ENCODE data around the gene GAPDHS. TPM values are rescaled to one million over a fixed set of nuclear protein-coding genes. Genes with fewer than 3 reads are reported as not detected.

The GAPDHS gene
- total RNA-seq (not detected), polyA plus RNA-seq (not detected)
- long read RNA-seq, donor 1: 0 reads
- long read RNA-seq, donor 2: 0 reads
- long read RNA-seq, donor 3: 0 reads
- long read RNA-seq, donor 4: 0 reads
- long read RNA-seq, donor 5: 0 reads
- long read RNA-seq, donor 6: 0 reads
- long read RNA-seq, donor 7: 0 reads
- long read RNA-seq, donor 8: 0 reads
- long read RNA-seq, donor 9: 0 reads
- long read RNA-seq, donor 10: 0 reads

DNA sequence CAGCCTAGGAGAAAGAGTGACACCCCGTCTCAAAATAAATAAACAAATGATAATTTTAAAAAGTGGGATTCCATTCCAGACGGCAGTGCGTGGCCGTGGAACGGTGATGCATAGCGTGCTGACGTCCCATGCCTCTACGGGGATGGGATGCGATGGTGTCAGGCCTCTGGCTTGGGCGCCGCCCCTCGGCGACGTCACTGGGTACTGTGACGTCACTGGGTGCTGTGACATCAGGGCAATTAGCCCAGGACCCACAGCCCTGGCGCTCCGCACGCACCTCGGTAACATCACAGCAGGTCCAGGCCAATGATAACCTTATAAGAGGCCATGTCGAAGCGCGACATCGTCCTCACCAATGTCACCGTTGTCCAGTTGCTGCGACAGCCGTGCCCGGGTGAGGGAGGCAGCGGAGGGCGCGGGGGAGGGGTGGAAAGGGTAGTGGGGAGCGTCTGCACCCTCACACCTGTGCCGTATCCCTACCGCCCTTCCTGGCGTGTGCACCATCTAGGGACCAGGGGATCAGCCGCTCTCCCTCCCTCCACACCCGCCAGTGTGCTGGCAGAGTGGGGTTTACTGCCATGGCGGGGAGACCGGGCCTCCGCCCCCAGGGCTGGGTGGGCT lies at the start of gene GAPDHS:
TSS of gene GAPDHS (plus strand) at position 256 of the 621 bp plus-strand sequence. CDS start at position 328, 72 bp downstream.
- Histone ChIP-seq H3K27ac (no peak within 1 kb of the TSS), H3K4me3 (peak within 1 kb of the TSS in 1 of 4 donors; percentile 7), H3K9me3 (no peaks in the 10 kb centered on the region), H3K4me1 (peaks cover 0 to 15% (median 12%) of the 10 kb centered on the region in 4 donors), H3K36me3 (no peaks in the 10 kb centered on the region), H3K27me3 (peaks cover 0 to 80% (median 45%) of the 10 kb centered on the region in 3 donors)
- TF ChIP-seq, protein P1, sequence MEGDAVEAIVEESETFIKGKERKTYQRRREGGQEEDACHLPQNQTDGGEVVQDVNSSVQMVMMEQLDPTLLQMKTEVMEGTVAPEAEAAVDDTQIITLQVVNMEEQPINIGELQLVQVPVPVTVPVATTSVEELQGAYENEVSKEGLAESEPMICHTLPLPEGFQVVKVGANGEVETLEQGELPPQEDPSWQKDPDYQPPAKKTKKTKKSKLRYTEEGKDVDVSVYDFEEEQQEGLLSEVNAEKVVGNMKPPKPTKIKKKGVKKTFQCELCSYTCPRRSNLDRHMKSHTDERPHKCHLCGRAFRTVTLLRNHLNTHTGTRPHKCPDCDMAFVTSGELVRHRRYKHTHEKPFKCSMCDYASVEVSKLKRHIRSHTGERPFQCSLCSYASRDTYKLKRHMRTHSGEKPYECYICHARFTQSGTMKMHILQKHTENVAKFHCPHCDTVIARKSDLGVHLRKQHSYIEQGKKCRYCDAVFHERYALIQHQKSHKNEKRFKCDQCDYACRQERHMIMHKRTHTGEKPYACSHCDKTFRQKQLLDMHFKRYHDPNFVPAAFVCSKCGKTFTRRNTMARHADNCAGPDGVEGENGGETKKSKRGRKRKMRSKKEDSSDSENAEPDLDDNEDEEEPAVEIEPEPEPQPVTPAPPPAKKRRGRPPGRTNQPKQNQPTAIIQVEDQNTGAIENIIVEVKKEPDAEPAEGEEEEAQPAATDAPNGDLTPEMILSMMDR (IDR thresholded peaks at IDR 0.05): no peak
- TF ChIP-seq POLR2AphosphoS5 (IDR thresholded peaks at IDR 0.05) (no peak), POLR2A (IDR thresholded peaks at IDR 0.05) (no peak), EP300 (IDR thresholded peaks at IDR 0.05) (no peak)
- 33 to 56% (median 38%) methylated on average over 27 to 39 of the region's 39 CpGs for WGBS, 5 donors
- no peak for DNase-seq
- intact Hi-C loops (cut with DNase I; ENCODE audit: low total_unique reads): no loop called here

DNA sequence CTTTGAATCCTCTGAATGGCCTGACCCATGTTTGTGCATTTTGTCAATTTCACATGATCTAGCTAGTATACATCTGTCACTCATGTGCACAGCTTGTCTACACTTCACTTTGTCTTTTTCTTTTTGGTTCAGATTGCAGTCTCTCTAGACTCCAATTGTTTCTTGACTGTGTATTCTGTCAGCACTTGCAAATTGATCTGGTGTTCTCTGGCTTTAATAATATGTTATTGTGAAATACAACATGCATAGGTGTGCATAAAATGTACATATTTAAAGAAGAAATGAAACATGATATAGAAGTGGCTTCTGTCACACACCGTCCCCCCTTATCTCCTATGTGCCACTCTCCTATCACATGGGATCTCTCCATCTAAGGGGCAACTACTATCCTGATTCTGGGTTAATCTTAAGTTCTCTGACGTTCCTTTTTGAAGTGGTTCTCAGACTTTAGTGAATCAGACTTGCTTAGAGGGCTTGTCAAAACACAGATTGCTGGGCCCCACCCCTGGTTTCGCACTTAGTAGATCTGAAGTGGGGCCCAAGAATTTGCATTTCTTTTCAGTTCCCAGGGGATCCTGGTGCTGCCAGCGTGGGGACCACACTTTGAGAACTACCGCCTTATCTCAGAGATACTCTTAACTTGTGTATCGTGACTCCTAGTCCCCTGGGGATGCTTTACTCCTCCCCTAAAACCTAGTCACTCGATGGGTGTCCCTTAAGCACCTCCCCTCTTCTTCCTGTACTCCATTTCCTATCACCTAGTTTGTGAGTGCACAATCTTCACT lies 48.8 kb upstream of the GAPDHS start:
- no peak for DNase-seq
- no peak overlapping the region for H3K4me3 ChIP-seq
- TF ChIP-seq, protein P1 (IDR thresholded peaks at IDR 0.05): no peak
- TF ChIP-seq POLR2AphosphoS5 (IDR thresholded peaks at IDR 0.05): no peak
- TF ChIP-seq EP300 (IDR thresholded peaks at IDR 0.05): no peak
- intact Hi-C loops (cut with DNase I; ENCODE audit: low total_unique reads): no loop called here
- no peaks in the 10 kb centered on the region for H3K27me3 ChIP-seq
- peaks cover 6 to 18% (median 13%) of the 10 kb centered on the region in 4 donors for H3K4me1 ChIP-seq
- 71 to 78% (median 75%) methylated on average over 7 of the region's 7 CpGs for WGBS, 5 donors
- no peaks in the 10 kb centered on the region for H3K36me3 ChIP-seq
- no peaks in the 10 kb centered on the region for H3K9me3 ChIP-seq
- H3K27ac ChIP-seq: no peak overlapping the region

DNA sequence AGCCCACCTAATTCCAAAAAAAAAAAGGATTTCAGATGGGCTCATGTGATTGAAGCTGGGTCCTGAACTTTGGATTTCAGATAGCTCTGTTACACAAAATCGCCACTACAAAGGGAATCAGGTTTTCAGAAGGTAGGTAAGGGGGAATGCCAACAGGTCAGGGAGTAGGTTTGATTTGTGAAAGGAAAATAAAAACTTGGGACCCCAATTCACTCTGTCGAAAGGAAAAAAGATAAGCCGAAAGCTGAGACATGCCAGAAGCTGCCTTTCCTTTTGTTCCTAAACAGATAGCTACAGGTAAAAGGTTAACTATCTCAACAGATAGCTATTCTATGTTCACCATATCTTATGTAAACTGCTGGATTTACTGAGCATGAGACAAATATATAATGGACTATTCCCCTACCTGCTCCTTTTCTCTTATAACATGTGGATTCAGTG lies 47.0 kb upstream of the GAPDHS start:
- Histone ChIP-seq H3K27ac (no peak overlapping the region), H3K4me1 (peaks cover 6 to 17% (median 13%) of the 10 kb centered on the region in 4 donors), H3K4me3 (no peak overlapping the region), H3K27me3 (peaks cover 0 to 7% (median 0%) of the 10 kb centered on the region in 3 donors), H3K36me3 (no peaks in the 10 kb centered on the region), H3K9me3 (no peaks in the 10 kb centered on the region)
- TF ChIP-seq, protein P1 (IDR thresholded peaks at IDR 0.05): no peak
- TF ChIP-seq POLR2A (IDR thresholded peaks at IDR 0.05): no peak
- no peak for TF ChIP-seq POLR2AphosphoS5 (IDR thresholded peaks at IDR 0.05)
- no peak for TF ChIP-seq EP300 (IDR thresholded peaks at IDR 0.05)
- 38 to 55% (median 45%) methylated on average over 3 of the region's 3 CpGs for WGBS, 5 donors
- intact Hi-C loops (cut with DNase I; ENCODE audit: low total_unique reads): no loop called here
- DNase-seq: no peak

DNA sequence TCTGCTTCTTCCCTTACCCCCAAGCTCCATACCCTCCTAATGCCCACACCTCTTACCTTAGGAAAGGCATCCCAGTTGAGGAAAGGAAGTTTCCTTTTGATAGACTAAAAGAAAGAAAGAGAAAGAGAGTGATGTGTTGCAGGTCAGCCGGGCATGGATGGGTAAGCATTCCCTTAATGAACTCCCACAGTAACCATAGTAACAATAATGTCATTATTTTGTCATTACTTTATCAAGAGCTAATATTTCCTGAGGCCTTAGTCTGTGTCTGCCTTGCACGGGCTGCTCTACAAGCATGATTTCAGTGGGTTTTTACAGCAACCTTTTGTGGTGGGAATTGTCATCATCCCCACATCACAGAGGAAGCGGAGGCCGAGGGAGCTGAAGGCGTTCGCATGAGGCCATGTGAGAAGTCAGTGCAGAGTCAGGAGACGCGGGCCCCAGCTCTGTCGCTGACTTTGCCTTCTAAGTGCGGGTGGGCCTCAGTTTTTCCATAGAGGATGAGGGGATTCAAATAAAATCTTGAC lies 45.5 kb upstream of the GAPDHS start:
- H3K27me3 ChIP-seq: peaks cover 0 to 19% (median 0%) of the 10 kb centered on the region in 3 donors
- no peak overlapping the region for H3K27ac ChIP-seq
- no peak overlapping the region for H3K4me3 ChIP-seq
- TF ChIP-seq, protein P1 (IDR thresholded peaks at IDR 0.05): no peak
- H3K9me3 ChIP-seq: no peaks in the 10 kb centered on the region
- no peak for DNase-seq
- peaks cover 6 to 18% (median 17%) of the 10 kb centered on the region in 4 donors for H3K4me1 ChIP-seq
- intact Hi-C loops (cut with DNase I; ENCODE audit: low total_unique reads): no loop called here
- H3K36me3 ChIP-seq: no peaks in the 10 kb centered on the region
- 85 to 92% (median 90%) methylated on average over 10 of the region's 10 CpGs for WGBS, 5 donors
